Breast epithelium (tissue), 3 donors: Measurements from ENCODE around the gene ST8SIA6.

Experiments
- CTCF ChIP-seq, 3 donors: fragments of 450-650 bp; IDR thresholded peaks; one replicate each; pipeline ENCODE4 v1.5.1; 2016 to 2017; ENCODE audit warnings: antibody characterized with exemption in 3 of 3, mild to moderate bottlenecking in 3 of 3, moderate library complexity in 3 of 3
- POLR2A ChIP-seq: fragments of 450-650 bp; IDR thresholded peaks from one replicate; pipeline ENCODE4 v1.6.1; 2016; ENCODE audit warnings: antibody characterized with exemption, mild to moderate bottlenecking, moderate library complexity
- POLR2AphosphoS5 ChIP-seq, 3 donors: sonication (generic); formaldehyde crosslinking; IDR thresholded peaks; one replicate each; pipeline ENCODE4 v1.6.1; 2017; ENCODE audit warnings: antibody characterized with exemption in 3 of 3

GRCh38 chr10:17349717-17350116, 104.7 kb downstream of the ST8SIA6 start:
- TF ChIP-seq CTCF (IDR thresholded peaks at IDR 0.05) (no peak), POLR2A (no peak), POLR2AphosphoS5 (IDR thresholded peaks at IDR 0.05) (no peak)
